Measurements from ENCODE around the gene MOB3A.
"Not testable (repeated sequence)": the region's sequence is repeated elsewhere in the genome, so short reads cannot be mapped to it uniquely, and the experiment has no call there.

Gene MOB3A

GRCh38 chr19:2103045-2103707, 7.0 kb upstream of the MOB3A start:
- no peak for DNase-seq

- no peak for DNase-seq
Observed at GRCh38 chr19:2101417-2102335, 5.5 kb upstream of the MOB3A start.

- no peak for DNase-seq
Observed at GRCh38 chr19:2100719-2101061, 4.6 kb upstream of the MOB3A start.

- DNase-seq = no peak
Observed at GRCh38 chr19:2099937-2100718, 4.0 kb upstream of the MOB3A start.

GRCh38 chr19:2099054-2099501, 3.0 kb upstream of the MOB3A start:
- no peak for DNase-seq

GRCh38 chr19:2097886-2098327, 1.8 kb upstream of the MOB3A start:
- DNase-seq = no peak

- DNase-seq = no peak
Observed at GRCh38 chr19:2097203-2097885, 1.2 kb upstream of the MOB3A start.

GRCh38 chr19:2096480-2097202, 515 bp upstream of the MOB3A start, which contains the start of gene IZUMO4:
IZUMO4 (plus strand) TSS chr19:2096915; CDS start chr19:2096946, 31 bp downstream.
- DNase-seq = peak; percentile 85

- DNase-seq = not testable (repeated sequence)
Observed at GRCh38 chr19:2091926-2092525, 4.1 kb downstream of the MOB3A start.

- DNase-seq = no peak
Observed at GRCh38 chr19:2089727-2090053, 6.4 kb downstream of the MOB3A start.

- DNase-seq = no peak
Observed at GRCh38 chr19:2089001-2089711, 7.0 kb downstream of the MOB3A start.

- no peak for DNase-seq
Observed at GRCh38 chr19:2087621-2088100, 8.5 kb downstream of the MOB3A start.

GRCh38 chr19:2086695-2087620, 9.2 kb downstream of the MOB3A start:
- DNase-seq = not testable (repeated sequence)

- DNase-seq = no peak
Observed at GRCh38 chr19:2084993-2085720, 11.0 kb downstream of the MOB3A start.

- DNase-seq = no peak
Observed at GRCh38 chr19:2083174-2083854, 12.8 kb downstream of the MOB3A start.

GRCh38 chr19:2081873-2082810, 14.0 kb downstream of the MOB3A start:
- no peak for DNase-seq

All from NCI-H1417 treated with DMSO at 0.1 percent for 48 hours (cell line).